ENCODE measurements around the gene MYO1D. TPM values are rescaled to one million over a fixed set of nuclear protein-coding genes. Genes with fewer than 3 reads are reported as not detected.
A peak's percentile ranks its signal among the peaks of the same experiment; 100 is the strongest.

MYO1D gene
- total RNA-seq, 1 experiment from 2014 or later: 41.2 TPM

- no peak for DNase-seq (ENCODE audit: low read depth)
Measured at GRCh38 chr17:32570081-32570396, 306.9 kb downstream of the MYO1D start.

DNA sequence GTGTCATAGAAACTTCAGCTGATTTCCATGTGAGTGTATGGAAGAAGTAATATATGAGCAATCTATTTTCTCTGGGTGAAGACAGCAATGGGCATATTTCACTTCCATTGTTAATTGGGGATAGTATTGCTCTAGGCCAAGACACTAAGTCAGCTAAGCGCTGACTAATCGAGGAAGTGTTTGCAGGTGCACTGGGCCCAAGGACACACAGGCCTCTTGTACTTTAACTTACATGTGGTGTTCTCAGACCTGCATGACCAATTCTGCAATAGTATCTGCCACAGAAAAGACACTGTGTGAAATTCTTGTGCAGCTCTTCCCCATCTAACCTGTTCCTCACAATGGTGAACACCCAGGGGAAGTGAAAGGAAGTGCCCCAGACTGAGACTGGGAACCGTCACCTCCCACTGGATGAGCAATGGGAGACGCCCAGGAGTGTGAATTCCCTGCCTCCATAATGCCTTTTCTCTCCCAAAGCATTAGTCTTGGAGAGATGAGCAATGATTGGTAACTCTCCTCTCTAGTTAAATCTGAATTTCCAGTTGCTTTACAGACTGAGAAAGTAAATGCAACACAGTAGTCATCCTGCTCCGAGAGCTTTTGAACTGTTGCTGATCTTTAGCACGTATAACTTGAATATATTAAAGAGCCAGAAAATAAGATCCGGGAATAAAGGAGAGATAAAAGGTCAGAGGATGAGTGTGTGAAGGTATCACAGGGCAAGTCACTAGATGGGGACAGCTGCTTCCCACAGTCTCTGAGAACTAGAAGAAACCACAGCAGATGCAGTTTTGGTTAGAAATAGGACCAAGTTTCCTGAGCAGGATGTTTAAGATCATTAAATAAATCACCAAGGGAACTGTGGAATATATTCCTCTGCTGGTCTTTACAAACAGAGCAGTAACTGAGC lies 307.5 kb downstream of the MYO1D start:
- peak; percentile 75 for DNase-seq (ENCODE audit: low read depth)

- no peak for DNase-seq (ENCODE audit: low read depth)
Measured at GRCh38 chr17:32568705-32569104, 308.2 kb downstream of the MYO1D start.

- DNase-seq (ENCODE audit: low read depth): no peak
Measured at GRCh38 chr17:32567511-32567910, 309.4 kb downstream of the MYO1D start.

DNA sequence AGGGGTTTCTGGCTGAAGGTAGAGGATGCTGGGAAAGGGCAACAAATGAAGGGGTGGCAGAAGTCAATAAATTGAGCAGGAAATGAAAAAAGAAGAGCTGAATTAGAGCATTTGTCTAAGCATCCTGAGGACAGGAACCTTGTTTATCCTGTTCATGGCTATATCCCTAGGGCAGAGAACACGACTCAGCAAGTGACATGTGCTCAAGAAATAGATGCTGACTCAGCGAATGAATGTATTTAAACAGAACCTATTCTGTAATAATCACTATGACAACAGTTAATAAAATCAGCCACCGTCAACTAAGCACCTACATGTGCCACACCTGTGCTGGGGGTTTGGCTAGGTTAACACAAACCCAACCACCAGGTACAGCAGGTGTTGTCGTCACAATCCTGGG lies 309.8 kb downstream of the MYO1D start:
- DNase-seq (ENCODE audit: low read depth): no peak

GRCh38 chr17:32566303-32566702 lies 310.6 kb downstream of the MYO1D start:
- no peak for DNase-seq (ENCODE audit: low read depth)

DNA sequence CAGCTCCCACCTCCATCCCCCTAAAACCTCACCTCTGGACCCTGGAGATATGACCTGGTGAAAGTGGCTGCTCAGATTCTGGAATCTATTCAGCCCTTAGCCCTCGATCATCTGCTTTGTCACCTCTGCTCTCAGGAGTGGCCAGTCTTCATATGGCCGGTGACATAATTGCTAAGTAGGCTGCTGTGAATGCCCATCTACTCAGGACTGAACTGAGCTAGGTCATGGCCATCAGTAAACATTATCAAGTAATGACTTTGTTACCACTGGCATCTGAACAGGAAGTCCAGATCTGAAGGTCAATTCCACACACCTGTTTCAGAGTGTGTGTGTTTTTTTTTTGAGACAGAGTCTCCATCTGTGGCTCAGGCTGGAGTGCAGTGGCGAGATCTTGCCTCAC lies 311.5 kb downstream of the MYO1D start:
- no peak for DNase-seq (ENCODE audit: low read depth)

DNA sequence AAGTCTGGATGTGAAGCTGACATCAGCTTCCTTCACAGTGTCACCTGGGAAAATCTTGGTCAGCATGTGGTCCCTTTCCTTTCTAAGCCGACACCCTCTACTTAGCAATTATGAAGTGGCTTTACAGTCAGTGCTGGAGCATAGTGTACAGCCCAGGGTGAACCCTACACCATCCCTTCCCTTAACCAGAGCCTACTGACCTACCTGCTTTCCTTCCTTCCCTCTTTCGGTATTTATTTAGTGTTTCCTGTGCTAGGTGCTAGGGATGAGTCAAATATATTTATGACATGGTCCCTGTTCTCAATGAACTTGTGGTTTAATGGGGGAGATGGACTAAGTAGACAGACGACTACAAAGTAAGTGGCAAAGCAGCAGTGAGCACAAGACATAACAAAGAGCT lies 312.6 kb downstream of the MYO1D start:
- DNase-seq (ENCODE audit: low read depth): no peak

- no peak for DNase-seq (ENCODE audit: low read depth)
Measured at GRCh38 chr17:32563583-32563982, 313.3 kb downstream of the MYO1D start.

DNA sequence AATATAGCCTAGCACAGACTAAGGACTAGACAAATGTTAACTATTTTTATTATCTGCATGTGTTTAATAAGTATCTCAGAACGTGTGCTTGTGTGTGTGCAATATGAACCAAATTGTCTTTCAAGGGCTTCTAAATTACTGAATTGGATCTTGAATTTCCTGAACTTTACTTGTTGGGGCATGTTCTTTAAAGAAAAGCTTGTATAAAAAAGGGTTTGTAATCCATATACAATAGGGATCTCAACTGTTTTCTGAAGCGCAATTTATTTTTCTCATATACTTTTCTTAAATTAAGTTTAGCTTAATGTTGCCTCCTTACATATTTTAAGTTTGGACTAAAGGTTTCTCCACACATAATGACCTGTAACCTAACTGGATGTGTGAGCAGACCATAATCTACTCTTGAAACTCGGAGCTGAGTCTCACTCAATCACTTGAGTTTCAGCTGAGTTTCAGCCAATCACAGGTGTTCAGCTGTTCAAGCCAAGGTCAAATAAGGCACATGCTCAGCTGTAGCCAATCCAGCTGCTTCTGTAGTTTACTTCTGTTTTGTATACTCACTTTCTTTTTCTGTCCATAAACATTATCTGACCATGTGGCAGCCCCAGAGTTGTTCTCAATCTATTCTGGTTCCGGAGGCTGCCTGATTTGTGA lies 317.8 kb downstream of the MYO1D start:
- DNase-seq (ENCODE audit: low read depth): no peak

GRCh38 chr17:32558326-32558955 lies 318.5 kb downstream of the MYO1D start:
- no peak for DNase-seq (ENCODE audit: low read depth)

DNA sequence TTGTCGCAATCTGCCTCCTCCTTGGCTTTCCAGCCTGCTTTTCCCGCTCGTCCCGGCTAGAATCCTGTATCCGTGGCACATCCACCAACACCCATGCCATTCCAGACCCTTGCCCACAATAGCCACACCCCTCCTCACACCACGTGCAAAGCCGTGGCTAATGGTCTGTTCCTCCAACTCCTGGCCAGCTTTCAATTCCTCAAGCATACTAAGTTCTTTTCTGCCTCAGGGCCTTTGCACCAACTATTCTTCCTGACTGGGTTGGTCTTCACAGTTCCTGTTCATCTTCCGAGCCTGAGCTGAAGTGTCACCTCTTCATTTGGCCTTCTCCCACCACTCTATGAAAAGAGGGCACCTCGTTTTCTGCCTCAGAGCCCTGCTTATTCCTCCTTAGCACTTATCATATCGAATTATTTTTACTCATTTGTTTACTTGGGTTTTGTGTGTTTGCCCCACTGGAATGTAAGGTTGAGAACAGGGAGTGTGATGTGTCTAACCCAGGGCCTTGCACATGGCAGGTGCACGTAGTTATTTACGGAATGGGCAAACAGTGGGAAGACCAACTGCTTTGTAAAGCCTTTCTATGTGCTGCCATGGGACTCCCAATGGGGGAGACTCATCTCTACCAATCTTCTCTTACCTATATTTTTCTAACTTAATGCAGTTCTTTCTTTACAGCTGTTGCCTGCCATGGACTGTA lies 321.2 kb downstream of the MYO1D start:
- no peak for DNase-seq (ENCODE audit: low read depth)

DNA sequence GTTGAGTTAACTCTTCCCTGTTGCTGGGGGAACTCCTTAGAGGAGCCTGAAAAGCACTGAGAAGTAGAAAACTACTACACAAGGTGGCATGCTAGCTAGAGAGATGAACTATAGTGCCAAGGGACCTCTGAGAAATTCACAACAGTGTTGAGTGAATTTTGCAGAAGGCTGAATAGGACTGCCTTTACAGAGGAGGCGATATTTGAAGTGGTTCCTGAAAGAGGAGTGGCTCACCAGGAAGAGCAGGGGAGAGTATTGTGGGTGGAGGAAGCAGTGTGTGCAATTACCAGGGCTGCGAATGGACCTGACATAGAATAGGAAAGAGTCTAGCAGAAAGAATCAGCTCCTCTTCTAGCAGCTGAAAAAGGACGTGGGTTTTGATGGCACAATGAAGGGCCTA lies 323.8 kb downstream of the MYO1D start:
- DNase-seq (ENCODE audit: low read depth): no peak

DNA sequence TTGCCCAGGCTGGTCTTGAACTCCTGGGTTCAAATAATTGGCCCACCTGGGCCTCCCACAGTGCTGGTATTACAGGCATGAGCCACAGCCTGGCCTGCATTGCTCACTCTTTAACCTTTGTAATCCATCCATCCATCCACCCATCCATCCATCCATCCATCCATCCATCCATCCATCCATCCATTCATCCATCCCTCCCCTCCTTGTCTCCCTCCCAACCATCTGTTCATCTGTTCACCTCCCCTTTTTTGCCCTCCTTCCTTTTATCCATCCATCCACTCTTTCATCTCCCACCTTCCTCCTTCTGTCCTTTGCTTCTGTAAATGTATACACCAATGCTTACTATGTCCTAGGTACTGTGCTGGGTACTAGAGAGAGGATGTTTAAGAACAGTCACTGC lies 324.6 kb downstream of the MYO1D start:
- DNase-seq (ENCODE audit: low read depth): no peak

- peak; percentile 74 for DNase-seq (ENCODE audit: low read depth)
Measured at GRCh38 chr17:32551186-32551955, 325.6 kb downstream of the MYO1D start.

GRCh38 chr17:32549559-32549958 lies 327.4 kb downstream of the MYO1D start:
- no peak for DNase-seq (ENCODE audit: low read depth)

DNA sequence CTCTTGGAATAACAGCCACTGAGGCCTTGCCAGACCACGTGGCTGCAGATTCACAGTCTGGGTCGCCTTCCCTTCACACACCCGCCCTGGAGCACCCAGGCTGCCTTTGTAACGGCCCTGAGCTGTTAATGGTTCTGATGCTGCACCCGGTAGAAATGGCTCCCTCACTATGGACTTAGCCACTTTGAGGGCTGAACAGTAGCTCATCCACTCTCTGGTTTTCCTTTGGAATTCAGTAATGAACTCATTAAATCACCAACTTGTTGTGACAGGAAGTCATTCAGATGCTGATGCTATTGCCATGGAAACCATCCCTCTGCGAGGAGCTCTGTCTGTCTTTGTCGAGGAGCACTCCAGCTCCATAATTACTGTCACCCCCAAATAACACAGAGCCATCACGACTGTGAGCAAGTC lies 330.9 kb downstream of the MYO1D start:
- peak; percentile 20 for DNase-seq (ENCODE audit: low read depth)

- DNase-seq (ENCODE audit: low read depth): no peak
Measured at GRCh38 chr17:32542186-32542585, 334.7 kb downstream of the MYO1D start.

DNA sequence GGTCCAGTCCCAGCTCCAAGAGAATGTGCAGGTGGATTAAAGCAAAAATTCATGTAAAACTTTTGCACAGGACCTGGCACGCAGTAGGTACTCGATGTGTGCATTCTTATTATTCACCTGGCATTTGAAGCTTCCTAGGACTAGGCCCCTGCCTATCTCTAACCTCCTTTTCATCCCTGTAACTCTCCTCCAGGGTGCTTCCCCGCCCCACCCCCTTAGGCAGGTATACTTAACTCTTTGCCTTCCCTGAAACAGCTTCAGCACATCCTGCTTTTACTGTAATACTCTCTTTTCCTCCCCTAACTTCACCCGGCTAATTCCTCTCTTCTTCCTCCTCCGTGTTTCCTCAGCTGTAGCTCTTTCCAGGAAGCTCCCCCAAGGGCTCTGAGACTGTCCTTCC lies 335.3 kb downstream of the MYO1D start:
- no peak for DNase-seq (ENCODE audit: low read depth)

- peak; percentile 83 for DNase-seq (ENCODE audit: low read depth)
Measured at GRCh38 chr17:32536736-32537643, 339.9 kb downstream of the MYO1D start.

All from RPMI7951 (cell line).